PC-9 (cell line): ENCODE data around the gene ZNF385A.

Experiments
- EZH2 ChIP-seq: fragments of 200-600 bp; sonication (generic); IDR thresholded peaks from 2 replicates; pipeline ENCODE4 v1.8.0; 2017; ENCODE audit warnings: antibody characterized with exemption, low read depth
- TF ChIP-seq, protein P1 (sequence below): fragments of 200-600 bp; sonication (generic); conservative IDR thresholded peaks from 2 replicates; pipeline ENCODE4 v1.6.1; 2017; ENCODE audit warnings: mixed run types, antibody characterized with exemption, mild to moderate bottlenecking, moderate library complexity

DNA sequence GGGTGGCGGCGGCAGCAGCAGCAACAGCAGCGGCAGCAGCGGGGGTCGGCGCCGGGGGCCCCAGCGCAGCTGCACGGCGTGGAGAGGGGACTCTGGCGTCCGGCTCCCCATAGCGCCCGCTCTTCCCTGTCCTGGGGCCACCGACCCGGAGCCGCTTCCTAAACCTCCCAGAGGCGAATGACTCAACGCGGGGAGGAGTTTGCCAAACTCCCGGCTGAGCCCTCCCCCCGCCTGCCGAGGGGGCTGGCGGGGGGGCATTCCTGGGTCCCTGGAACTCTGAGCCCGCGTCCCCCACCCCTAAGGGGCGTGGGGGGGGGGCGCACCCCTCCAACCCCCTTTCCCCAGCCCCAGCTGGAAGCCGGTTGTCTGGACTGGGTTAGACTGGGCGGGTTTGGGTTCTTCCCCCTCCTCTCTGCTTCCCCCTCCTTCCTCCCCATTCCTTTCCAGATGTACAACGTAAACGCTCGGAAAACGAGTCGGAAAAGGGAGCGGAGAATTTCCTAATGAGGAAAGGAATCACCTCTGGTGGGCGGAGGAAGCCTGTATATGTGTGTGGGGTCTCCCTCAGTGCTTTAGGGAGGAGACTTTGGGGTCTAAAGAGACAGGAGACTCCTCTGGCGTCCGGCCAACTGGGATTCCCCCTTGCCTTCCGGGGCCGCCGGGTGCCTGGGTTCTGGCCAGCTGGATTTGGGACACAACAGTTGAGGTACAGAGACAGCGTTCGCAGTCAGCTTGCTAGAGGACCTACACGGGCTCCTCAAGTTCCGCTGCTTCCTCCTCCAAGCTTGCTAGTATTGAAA is 34.8 kb upstream of the ZNF385A start, which contains the start of gene ITGA5:
- TF ChIP-seq, protein P1, sequence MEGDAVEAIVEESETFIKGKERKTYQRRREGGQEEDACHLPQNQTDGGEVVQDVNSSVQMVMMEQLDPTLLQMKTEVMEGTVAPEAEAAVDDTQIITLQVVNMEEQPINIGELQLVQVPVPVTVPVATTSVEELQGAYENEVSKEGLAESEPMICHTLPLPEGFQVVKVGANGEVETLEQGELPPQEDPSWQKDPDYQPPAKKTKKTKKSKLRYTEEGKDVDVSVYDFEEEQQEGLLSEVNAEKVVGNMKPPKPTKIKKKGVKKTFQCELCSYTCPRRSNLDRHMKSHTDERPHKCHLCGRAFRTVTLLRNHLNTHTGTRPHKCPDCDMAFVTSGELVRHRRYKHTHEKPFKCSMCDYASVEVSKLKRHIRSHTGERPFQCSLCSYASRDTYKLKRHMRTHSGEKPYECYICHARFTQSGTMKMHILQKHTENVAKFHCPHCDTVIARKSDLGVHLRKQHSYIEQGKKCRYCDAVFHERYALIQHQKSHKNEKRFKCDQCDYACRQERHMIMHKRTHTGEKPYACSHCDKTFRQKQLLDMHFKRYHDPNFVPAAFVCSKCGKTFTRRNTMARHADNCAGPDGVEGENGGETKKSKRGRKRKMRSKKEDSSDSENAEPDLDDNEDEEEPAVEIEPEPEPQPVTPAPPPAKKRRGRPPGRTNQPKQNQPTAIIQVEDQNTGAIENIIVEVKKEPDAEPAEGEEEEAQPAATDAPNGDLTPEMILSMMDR: no peak
- TF ChIP-seq EZH2: no peak
